ENCODE measurements around the gene ILDR2. TPM values are rescaled to one million over a fixed set of nuclear protein-coding genes. Genes with fewer than 3 reads are reported as not detected.
A peak's percentile ranks its signal among the peaks of the same experiment; 100 is the strongest.

The ILDR2 gene, protein sequence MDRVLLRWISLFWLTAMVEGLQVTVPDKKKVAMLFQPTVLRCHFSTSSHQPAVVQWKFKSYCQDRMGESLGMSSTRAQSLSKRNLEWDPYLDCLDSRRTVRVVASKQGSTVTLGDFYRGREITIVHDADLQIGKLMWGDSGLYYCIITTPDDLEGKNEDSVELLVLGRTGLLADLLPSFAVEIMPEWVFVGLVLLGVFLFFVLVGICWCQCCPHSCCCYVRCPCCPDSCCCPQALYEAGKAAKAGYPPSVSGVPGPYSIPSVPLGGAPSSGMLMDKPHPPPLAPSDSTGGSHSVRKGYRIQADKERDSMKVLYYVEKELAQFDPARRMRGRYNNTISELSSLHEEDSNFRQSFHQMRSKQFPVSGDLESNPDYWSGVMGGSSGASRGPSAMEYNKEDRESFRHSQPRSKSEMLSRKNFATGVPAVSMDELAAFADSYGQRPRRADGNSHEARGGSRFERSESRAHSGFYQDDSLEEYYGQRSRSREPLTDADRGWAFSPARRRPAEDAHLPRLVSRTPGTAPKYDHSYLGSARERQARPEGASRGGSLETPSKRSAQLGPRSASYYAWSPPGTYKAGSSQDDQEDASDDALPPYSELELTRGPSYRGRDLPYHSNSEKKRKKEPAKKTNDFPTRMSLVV
- polyA plus RNA-seq (2013), result 0.32 and 0.38 TPM in 2 replicates

DNA sequence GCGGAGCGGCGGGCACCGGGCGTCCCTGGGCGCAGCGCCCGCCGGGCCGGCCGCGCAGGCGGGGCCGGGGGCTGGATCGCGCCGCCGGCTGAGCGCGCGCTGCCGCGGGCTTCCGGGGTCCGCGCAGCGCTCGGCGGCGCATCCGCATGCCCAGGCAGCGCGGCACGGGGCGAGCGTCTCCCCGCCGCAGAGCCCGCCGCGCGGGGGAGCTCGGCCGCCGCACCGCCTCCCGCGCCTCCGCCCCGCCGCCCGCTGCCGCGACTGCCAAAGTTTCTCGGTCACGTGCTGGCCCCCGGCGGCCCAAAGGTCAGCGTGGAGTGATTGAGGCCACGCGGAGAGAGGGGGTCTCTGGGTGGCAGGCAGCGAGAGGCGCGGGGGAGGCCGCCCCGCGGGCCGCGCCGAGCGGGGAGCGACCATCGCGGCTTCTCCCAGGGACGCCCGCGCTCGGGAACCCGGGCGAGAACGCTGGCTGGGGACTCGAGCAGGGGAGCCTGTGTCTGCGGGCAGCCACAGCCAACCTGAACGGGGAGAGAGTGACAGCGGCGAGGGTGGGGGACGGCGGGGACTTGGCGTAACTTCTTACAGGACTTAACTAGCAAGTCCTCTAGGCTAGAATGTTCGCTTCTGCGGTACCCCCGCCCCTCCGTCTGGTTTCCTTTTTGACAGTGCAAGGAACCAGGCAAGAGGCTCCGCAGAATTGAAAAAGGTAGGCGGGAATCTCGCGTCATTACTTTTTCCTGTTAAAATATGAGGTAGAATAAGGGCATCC, at the start of gene ILDR2:
Gene ILDR2 (minus strand): TSS at position 180 of the 769 bp plus-strand sequence. CDS start 272 bp downstream, outside the sequence.
- Histone ChIP-seq H2BK12ac (ENCODE audit: low read length) (no peak within 1 kb of the TSS), H3K4me3 (ENCODE audit: low read depth, low read length) (peak within 1 kb of the TSS; percentile 80), H3K23ac (ENCODE audit: low read length) (no peak within 1 kb of the TSS), H3K14ac (ENCODE audit: low read length) (peak within 1 kb of the TSS; percentile 20), H3K27ac (ENCODE audit: low read depth, low read length) (no peak within 1 kb of the TSS), H3K4me2 (ENCODE audit: low read length) (peak within 1 kb of the TSS; percentile 98), H3K4ac (ENCODE audit: low read depth, low read length) (no peak within 1 kb of the TSS), H3K36me3 (ENCODE audit: control insufficient read depth in 1 of 2, insufficient read depth in 2 of 2, low read length in 2 of 2) (no peaks in the 10 kb centered on the region), H2BK120ac (ENCODE audit: insufficient read depth, low read length, poor library complexity) (no peak within 1 kb of the TSS), H4K8ac (ENCODE audit: low read depth, low read length) (peak within 1 kb of the TSS; percentile 22), H2AFZ (ENCODE audit: insufficient read depth, low read length, poor library complexity) (peak within 1 kb of the TSS; percentile 79), H3K9ac (ENCODE audit: low read length) (no peak within 1 kb of the TSS), H2BK5ac (ENCODE audit: low read depth, low read length, poor library complexity) (no peak within 1 kb of the TSS), H2AK5ac (ENCODE audit: low read length) (no peak within 1 kb of the TSS), H4K12ac (ENCODE audit: low read depth, low read length) (no peak within 1 kb of the TSS), H3K27me3 (ENCODE audit: insufficient read depth, low read length) (peaks cover 40% of the 10 kb centered on the region), H3K79me1 (ENCODE audit: low read length) (peaks cover 3% of the 10 kb centered on the region), H3K18ac (ENCODE audit: low read length) (no peak within 1 kb of the TSS), H3K4me1 (ENCODE audit: control insufficient read depth in 1 of 2, insufficient read depth in 2 of 2, low read length in 2 of 2) (no peaks in the 10 kb centered on the region), H3K79me2 (ENCODE audit: control insufficient read depth, insufficient read depth, low read length, poor library complexity) (peaks cover 3% of the 10 kb centered on the region), H3K9me3 (ENCODE audit: insufficient read depth, low read depth, low read length) (no peaks in the 10 kb centered on the region), H4K91ac (ENCODE audit: low read depth, low read length) (peak within 1 kb of the TSS; percentile 8)
- no CpG with 5 or more reads among the region's 97 CpGs for WGBS (ENCODE audit: extremely low coverage, insufficient coverage, insufficient read length)
- DNase-seq, result peak; percentile 14 to 58

- Histone ChIP-seq H4K12ac (ENCODE audit: low read depth, low read length) (no peak overlapping the region), H3K27me3 (ENCODE audit: insufficient read depth, low read length) (no peaks in the 10 kb centered on the region), H3K23ac (ENCODE audit: low read length) (no peak overlapping the region), H2AFZ (ENCODE audit: insufficient read depth, low read length, poor library complexity) (no peak overlapping the region), H3K18ac (ENCODE audit: low read length) (no peak overlapping the region), H3K4ac (ENCODE audit: low read depth, low read length) (no peak overlapping the region), H4K91ac (ENCODE audit: low read depth, low read length) (no peak overlapping the region), H4K8ac (ENCODE audit: low read depth, low read length) (no peak overlapping the region), H3K4me3 (ENCODE audit: low read depth, low read length) (no peak overlapping the region), H3K9me3 (ENCODE audit: insufficient read depth, low read depth, low read length) (no peaks in the 10 kb centered on the region), H3K4me1 (ENCODE audit: control insufficient read depth in 1 of 2, insufficient read depth in 2 of 2, low read length in 2 of 2) (no peaks in the 10 kb centered on the region), H2BK12ac (ENCODE audit: low read length) (no peak overlapping the region), H3K79me2 (ENCODE audit: control insufficient read depth, insufficient read depth, low read length, poor library complexity) (no peaks in the 10 kb centered on the region), H3K4me2 (ENCODE audit: low read length) (no peak overlapping the region), H3K14ac (ENCODE audit: low read length) (no peak overlapping the region), H2BK5ac (ENCODE audit: low read depth, low read length, poor library complexity) (no peak overlapping the region), H3K9ac (ENCODE audit: low read length) (no peak overlapping the region), H3K79me1 (ENCODE audit: low read length) (no peaks in the 10 kb centered on the region), H2BK120ac (ENCODE audit: insufficient read depth, low read length, poor library complexity) (no peak overlapping the region), H3K36me3 (ENCODE audit: control insufficient read depth in 1 of 2, insufficient read depth in 2 of 2, low read length in 2 of 2) (no peaks in the 10 kb centered on the region), H2AK5ac (ENCODE audit: low read length) (no peak overlapping the region), H3K27ac (ENCODE audit: low read depth, low read length) (no peak overlapping the region)
- DNase-seq, result no peak
- no CpG with 5 or more reads among the region's 1 CpG for WGBS (ENCODE audit: extremely low coverage, insufficient coverage, insufficient read length)
These were observed 47.0 kb upstream of the ILDR2 start for GRCh38 chr1:167022384-167022783.

DNA sequence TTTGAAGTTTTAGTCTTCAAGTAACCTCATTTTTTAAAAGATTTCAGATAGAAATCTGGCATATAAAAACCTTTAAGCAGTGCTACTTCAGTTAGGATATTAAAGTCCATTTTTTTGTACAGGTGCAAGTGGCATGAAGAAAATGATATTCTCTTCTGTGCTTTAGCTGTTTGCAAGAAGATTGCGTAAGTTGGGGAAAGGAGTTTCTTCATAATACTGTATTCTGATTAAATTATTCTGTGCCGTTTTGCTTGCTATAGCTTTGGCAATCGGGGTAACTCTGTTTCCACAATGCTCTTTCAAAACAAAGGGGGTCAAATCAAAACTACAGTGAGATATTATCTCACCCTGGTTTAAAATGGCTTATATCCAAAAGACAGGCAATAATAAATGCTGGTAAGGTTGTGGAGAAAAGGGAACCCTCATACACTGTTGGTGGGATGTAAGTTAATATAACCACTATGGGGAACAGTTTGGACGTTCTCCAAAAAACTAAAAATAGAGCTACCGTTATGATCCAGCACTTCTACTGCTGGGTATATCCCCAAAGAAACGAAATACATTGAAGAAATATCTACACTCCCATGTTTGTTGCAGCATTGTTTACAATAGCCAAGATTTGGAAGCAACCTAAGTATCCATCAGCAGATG, 40.9 kb upstream of the ILDR2 start:
- Histone ChIP-seq H3K4me3 (ENCODE audit: low read depth, low read length) (no peak overlapping the region), H3K79me1 (ENCODE audit: low read length) (no peaks in the 10 kb centered on the region), H4K8ac (ENCODE audit: low read depth, low read length) (no peak overlapping the region), H2AFZ (ENCODE audit: insufficient read depth, low read length, poor library complexity) (no peak overlapping the region), H3K27ac (ENCODE audit: low read depth, low read length) (no peak overlapping the region), H3K4me2 (ENCODE audit: low read length) (no peak overlapping the region), H3K23ac (ENCODE audit: low read length) (no peak overlapping the region), H2AK5ac (ENCODE audit: low read length) (no peak overlapping the region), H2BK120ac (ENCODE audit: insufficient read depth, low read length, poor library complexity) (no peak overlapping the region), H3K4ac (ENCODE audit: low read depth, low read length) (no peak overlapping the region), H3K9me3 (ENCODE audit: insufficient read depth, low read depth, low read length) (no peaks in the 10 kb centered on the region), H3K79me2 (ENCODE audit: control insufficient read depth, insufficient read depth, low read length, poor library complexity) (no peaks in the 10 kb centered on the region), H2BK12ac (ENCODE audit: low read length) (no peak overlapping the region), H2BK5ac (ENCODE audit: low read depth, low read length, poor library complexity) (no peak overlapping the region), H3K27me3 (ENCODE audit: insufficient read depth, low read length) (no peaks in the 10 kb centered on the region), H3K4me1 (ENCODE audit: control insufficient read depth in 1 of 2, insufficient read depth in 2 of 2, low read length in 2 of 2) (no peaks in the 10 kb centered on the region), H3K18ac (ENCODE audit: low read length) (no peak overlapping the region), H3K36me3 (ENCODE audit: control insufficient read depth in 1 of 2, insufficient read depth in 2 of 2, low read length in 2 of 2) (no peaks in the 10 kb centered on the region), H4K12ac (ENCODE audit: low read depth, low read length) (no peak overlapping the region), H4K91ac (ENCODE audit: low read depth, low read length) (no peak overlapping the region), H3K14ac (ENCODE audit: low read length) (no peak overlapping the region), H3K9ac (ENCODE audit: low read length) (no peak overlapping the region)
- no CpG with 5 or more reads among the region's 6 CpGs for WGBS (ENCODE audit: extremely low coverage, insufficient coverage, insufficient read length)
- no peak for DNase-seq
